IMR-90 (cell line): ENCODE measurements around the gene SSBP2.

Source experiments
- BHLHE40 ChIP-seq: fragments of 150-350 bp; IDR thresholded peaks from 2 replicates; pipeline ENCODE4 v1.6.1; 2016; ENCODE audit warnings: mild to moderate bottlenecking, low read depth, low read length
- CHD1 ChIP-seq: IDR thresholded peaks from 2 replicates; pipeline ENCODE4 v1.6.1; 2012; ENCODE audit warnings: low read depth, low read length, improper control_type of control experiment
- FOS ChIP-seq: fragments of 150-350 bp; IDR thresholded peaks from 2 replicates; pipeline ENCODE4 v1.6.1; 2016; ENCODE audit warnings: low read depth, low read length
- MXI1 ChIP-seq: IDR thresholded peaks from 2 replicates; pipeline ENCODE4 v1.6.1; 2012; ENCODE audit warnings: low read depth, mild to moderate bottlenecking, low read length, moderate library complexity, borderline replicate concordance
- NFE2L2 ChIP-seq: fragments of 150-350 bp; IDR thresholded peaks from 2 replicates; pipeline ENCODE4 v1.6.1; 2016; ENCODE audit warnings: low read depth, mild to moderate bottlenecking, low read length
- POLR2A ChIP-seq: IDR thresholded peaks from 2 replicates; pipeline ENCODE4 v1.6.1; 2012; ENCODE audit warnings: mild to moderate bottlenecking, low read depth, low read length
- RAD21 ChIP-seq: IDR thresholded peaks from 2 replicates; pipeline ENCODE4 v1.6.1; 2012; ENCODE audit warnings: low read length, improper control_type of control experiment
- RCOR1 ChIP-seq: IDR thresholded peaks from 2 replicates; pipeline ENCODE4 v1.6.1; 2012; ENCODE audit warnings: mild to moderate bottlenecking, low read length, improper control_type of control experiment; ENCODE audit not compliant: insufficient replicate concordance
- RFX5 ChIP-seq: IDR thresholded peaks from 2 replicates; pipeline ENCODE4 v1.8.0; 2012; ENCODE audit warnings: low read depth, mild to moderate bottlenecking, low read length, moderate library complexity
- SMC3 ChIP-seq: fragments of 150-350 bp; IDR thresholded peaks from 2 replicates; pipeline ENCODE4 v1.6.1; 2016; ENCODE audit warnings: low read depth, mild to moderate bottlenecking, antibody characterized with exemption, low read length, moderate library complexity
- TF ChIP-seq, protein P1 (sequence below): conservative IDR thresholded peaks from 2 replicates; pipeline ENCODE4 v1.5.1; 2012; ENCODE audit warnings: mild to moderate bottlenecking, low read depth, low read length, improper control_type of control experiment
- TF ChIP-seq, protein P2 (sequence below): fragments of 150-350 bp; IDR thresholded peaks from 2 replicates; pipeline ENCODE4 v1.6.1; 2017; ENCODE audit warnings: mild to moderate bottlenecking, antibody characterized with exemption, low read length, low read depth
- TF ChIP-seq, protein P3 (sequence below): fragments of 150-350 bp; IDR thresholded peaks from 2 replicates; pipeline ENCODE4 v1.6.1; 2016; ENCODE audit warnings: low read depth, mild to moderate bottlenecking, low read length, moderate library complexity, borderline replicate concordance

DNA sequence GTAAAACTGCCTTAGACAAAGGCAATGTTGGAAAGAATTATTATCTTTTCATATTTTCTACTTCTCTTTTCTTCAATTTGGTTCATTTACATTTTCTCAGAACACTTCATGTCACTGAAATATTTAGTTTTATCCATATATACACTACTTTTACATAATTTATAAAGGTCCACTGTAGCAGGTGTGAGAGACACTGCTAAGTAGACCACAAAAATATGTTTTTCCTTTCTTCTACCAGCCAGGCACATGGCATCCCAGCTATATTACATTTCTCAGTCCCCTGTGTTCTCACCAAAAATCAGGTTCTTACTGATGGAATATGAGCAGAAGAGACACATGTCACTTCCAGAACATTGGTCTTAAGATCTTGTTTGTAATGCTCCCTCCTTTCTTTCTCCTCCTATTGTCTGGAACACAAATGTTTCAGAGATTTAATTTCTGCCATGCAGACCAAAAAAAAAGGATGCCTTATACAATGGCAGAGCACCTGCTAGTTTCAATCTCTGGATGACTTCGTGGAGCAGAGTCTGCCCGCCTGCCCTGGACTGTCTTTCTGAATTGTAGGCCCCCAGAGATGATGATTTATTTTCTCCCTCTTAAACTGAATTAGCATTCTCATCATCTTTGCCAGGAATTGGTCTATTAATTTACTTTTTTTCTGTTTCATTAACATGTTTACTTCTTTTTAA is 231.5 kb downstream of the SSBP2 start:
- no peak for TF ChIP-seq RCOR1
- TF ChIP-seq, protein P1, sequence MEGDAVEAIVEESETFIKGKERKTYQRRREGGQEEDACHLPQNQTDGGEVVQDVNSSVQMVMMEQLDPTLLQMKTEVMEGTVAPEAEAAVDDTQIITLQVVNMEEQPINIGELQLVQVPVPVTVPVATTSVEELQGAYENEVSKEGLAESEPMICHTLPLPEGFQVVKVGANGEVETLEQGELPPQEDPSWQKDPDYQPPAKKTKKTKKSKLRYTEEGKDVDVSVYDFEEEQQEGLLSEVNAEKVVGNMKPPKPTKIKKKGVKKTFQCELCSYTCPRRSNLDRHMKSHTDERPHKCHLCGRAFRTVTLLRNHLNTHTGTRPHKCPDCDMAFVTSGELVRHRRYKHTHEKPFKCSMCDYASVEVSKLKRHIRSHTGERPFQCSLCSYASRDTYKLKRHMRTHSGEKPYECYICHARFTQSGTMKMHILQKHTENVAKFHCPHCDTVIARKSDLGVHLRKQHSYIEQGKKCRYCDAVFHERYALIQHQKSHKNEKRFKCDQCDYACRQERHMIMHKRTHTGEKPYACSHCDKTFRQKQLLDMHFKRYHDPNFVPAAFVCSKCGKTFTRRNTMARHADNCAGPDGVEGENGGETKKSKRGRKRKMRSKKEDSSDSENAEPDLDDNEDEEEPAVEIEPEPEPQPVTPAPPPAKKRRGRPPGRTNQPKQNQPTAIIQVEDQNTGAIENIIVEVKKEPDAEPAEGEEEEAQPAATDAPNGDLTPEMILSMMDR: no peak
- no peak for TF ChIP-seq POLR2A
- TF ChIP-seq RAD21: no peak
- TF ChIP-seq, protein P2, sequence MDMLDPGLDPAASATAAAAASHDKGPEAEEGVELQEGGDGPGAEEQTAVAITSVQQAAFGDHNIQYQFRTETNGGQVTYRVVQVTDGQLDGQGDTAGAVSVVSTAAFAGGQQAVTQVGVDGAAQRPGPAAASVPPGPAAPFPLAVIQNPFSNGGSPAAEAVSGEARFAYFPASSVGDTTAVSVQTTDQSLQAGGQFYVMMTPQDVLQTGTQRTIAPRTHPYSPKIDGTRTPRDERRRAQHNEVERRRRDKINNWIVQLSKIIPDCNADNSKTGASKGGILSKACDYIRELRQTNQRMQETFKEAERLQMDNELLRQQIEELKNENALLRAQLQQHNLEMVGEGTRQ: no peak
- no peak for TF ChIP-seq SMC3
- no peak for TF ChIP-seq RFX5
- no peak for TF ChIP-seq CHD1
- TF ChIP-seq MXI1: no peak
- TF ChIP-seq FOS: no peak
- no peak for TF ChIP-seq BHLHE40
- TF ChIP-seq, protein P3, sequence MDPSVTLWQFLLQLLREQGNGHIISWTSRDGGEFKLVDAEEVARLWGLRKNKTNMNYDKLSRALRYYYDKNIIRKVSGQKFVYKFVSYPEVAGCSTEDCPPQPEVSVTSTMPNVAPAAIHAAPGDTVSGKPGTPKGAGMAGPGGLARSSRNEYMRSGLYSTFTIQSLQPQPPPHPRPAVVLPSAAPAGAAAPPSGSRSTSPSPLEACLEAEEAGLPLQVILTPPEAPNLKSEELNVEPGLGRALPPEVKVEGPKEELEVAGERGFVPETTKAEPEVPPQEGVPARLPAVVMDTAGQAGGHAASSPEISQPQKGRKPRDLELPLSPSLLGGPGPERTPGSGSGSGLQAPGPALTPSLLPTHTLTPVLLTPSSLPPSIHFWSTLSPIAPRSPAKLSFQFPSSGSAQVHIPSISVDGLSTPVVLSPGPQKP: no peak
- TF ChIP-seq NFE2L2: no peak
